ENCODE measurements around the gene TGFBRAP1. TPM values are rescaled to one million over a fixed set of nuclear protein-coding genes. Genes with fewer than 3 reads are reported as not detected.
A peak's percentile ranks its signal among the peaks of the same experiment; 100 is the strongest.

TGFBRAP1 gene
- total and polyA plus RNA-seq, 9 of the 15 experiments (the other 6 are each of a cell fraction or from before 2014, with no cell fraction given) = 3.7 to 18.0 (median 11.0) TPM

- Histone ChIP-seq H3K27me3 (ENCODE audit: control insufficient read depth in 2 of 2, insufficient read depth in 2 of 2, low read length in 2 of 2) (no peaks in the 10 kb centered on the region), H2AFZ (ENCODE audit: low read depth, low read length) (no peak overlapping the region), H3K27ac (ENCODE audit: extremely low read depth, low read depth, low read length) (no peak overlapping the region), H3K4me1 (replicated peaks in 1 of 2; ENCODE audit: control insufficient read depth in 2 of 2, insufficient read depth in 2 of 2, low read length in 2 of 2) (peaks cover 7 to 33% of the 10 kb centered on the region in 2 experiments; a peak in 4 of 5 replicates), H3K36me3 (ENCODE audit: control insufficient read depth, insufficient read depth, low read length) (peaks cover 22% of the 10 kb centered on the region; the same call in 2 of the 3 replicates), H3K9me3 (replicated peaks; ENCODE audit: control insufficient read depth, insufficient read depth, low read depth, low read length) (no peaks in the 10 kb centered on the region), H3K9me1 (ENCODE audit: control insufficient read depth, insufficient read depth, low read length) (no peaks in the 10 kb centered on the region), H3K4me2 (ENCODE audit: insufficient read depth, low read length) (no peak overlapping the region), H4K20me1 (replicated peaks; ENCODE audit: control insufficient read depth, insufficient read depth, low read length) (no peaks in the 10 kb centered on the region), H3K4me3 (no peak overlapping the region), H3K79me2 (ENCODE audit: control insufficient read depth, insufficient read depth, low read length) (peaks cover 53% of the 10 kb centered on the region), H3K9ac (ENCODE audit: insufficient read depth in 1 of 2, low read depth in 2 of 2, low read length in 2 of 2) (no peak overlapping the region)
- no peak for FAIRE-seq
- DNase-seq (ENCODE audit: extremely low read depth in 1 of 4, low spot score in 3 of 4) = no peak
- no TSS peak for BruUV-seq (replicated peaks)
- in situ Hi-C loops (cut with MboI) (no loop called here), intact Hi-C loops (cut with micrococcal nuclease) (no loop called here)
- no peak for ATAC-seq
- WGBS (ENCODE audit: insufficient coverage, low coverage, missing lambda C conversion rate) = 66% methylated on average over 2 of the region's 2 CpGs
- POLR2A ChIA-PET = interaction anchor here (1.0 to 1.2 kb wide), 3 partner anchors 11 to 73 kb away, joined by 3 to 4 read pairs (median 3); no protein-coding TSS in a partner anchor
- TF ChIP-seq MAFG (tag; conservative IDR thresholded peaks at IDR 0.05) = peak; percentile 88
- TF ChIP-seq USF2 (CRISPR knock-in tag; IDR thresholded peaks at IDR 0.05) = no peak
- peak; percentile 98 for TF ChIP-seq ZNF316 (IDR thresholded peaks at IDR 0.05)
- TF ChIP-seq MAFK (IDR thresholded peaks at IDR 0.05; ENCODE audit: low read length) = peak; percentile 96
- TF ChIP-seq, protein P1, sequence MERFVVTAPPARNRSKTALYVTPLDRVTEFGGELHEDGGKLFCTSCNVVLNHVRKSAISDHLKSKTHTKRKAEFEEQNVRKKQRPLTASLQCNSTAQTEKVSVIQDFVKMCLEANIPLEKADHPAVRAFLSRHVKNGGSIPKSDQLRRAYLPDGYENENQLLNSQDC (CRISPR knock-in tag; IDR thresholded peaks at IDR 0.05) = no peak
- TF ChIP-seq C11orf30 (IDR thresholded peaks at IDR 0.05; ENCODE audit: low read depth) = peak; percentile 95
- TF ChIP-seq MAFF (IDR thresholded peaks at IDR 0.05; ENCODE audit: low read length) = peak; percentile 96
- CTCF ChIA-PET (ENCODE audit: low intra/inter-chr PET ratio) = no interaction called here
Observed at GRCh38 chr2:105335469-105335868, 5.9 kb upstream of the TGFBRAP1 start.
